ENCODE measurements around the gene CCDC183. TPM values are rescaled to one million over a fixed set of nuclear protein-coding genes. Genes with fewer than 3 reads are reported as not detected.

CCDC183 gene
- polyA plus RNA-seq, 1 donor from 2014 or later: 5.5 TPM

DNA sequence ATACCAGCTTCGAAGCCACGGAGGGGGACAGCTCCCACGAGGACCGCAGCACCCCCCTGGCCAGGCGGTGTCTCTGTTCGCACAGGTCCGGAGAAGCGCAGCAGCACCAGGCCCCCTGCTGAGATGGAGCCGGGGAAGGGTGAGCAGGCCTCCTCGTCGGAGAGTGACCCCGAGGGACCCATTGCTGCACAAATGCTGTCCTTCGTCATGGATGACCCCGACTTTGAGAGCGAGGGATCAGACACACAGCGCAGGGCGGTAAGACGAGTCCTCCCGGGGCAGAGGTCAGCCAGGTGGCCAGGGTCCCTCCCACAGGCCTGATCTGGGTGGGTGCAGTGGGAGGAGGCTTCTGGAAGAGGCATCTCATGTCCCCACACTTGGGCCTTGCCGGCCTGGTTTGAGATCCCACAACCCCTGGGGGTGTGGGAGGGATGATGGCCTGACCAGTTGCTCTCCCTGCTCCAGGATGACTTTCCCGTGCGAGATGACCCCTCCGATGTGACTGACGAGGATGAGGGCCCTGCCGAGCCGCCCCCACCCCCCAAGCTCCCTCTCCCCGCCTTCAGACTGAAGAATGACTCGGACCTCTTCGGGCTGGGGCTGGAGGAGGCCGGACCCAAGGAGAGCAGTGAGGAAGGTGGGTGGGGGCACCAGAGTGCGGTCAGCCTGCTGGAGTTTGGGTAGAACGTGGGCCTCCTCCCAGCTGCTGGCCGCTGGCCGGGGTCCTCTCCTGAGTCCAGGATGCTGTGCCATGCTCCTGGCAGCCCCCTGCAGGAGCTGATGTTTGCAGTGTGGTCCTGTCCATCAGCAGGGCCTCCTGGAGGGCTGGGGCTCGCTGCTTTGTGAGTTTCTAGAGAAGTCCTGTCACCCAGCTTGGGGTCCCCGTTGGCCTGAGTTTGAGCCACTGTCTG is 43.3 kb downstream of the CCDC183 start:
- H3K27ac ChIP-seq (ENCODE audit: low read length): no peak overlapping the region
- H3K4me3 ChIP-seq (ENCODE audit: low read length): no peak overlapping the region
- H2AFZ ChIP-seq (ENCODE audit: low read depth, low read length): no peak overlapping the region
- no peaks in the 10 kb centered on the region for H3F3A ChIP-seq (ENCODE audit: insufficient read depth, low read length, poor library complexity, severe bottlenecking)
- H3K9me3 ChIP-seq (ENCODE audit: low read length): no peaks in the 10 kb centered on the region
- H4K20me1 ChIP-seq (ENCODE audit: insufficient read depth): no peaks in the 10 kb centered on the region
- no peaks in the 10 kb centered on the region for H3K79me2 ChIP-seq (replicated peaks; ENCODE audit: insufficient read depth, low read length)
- TF ChIP-seq, protein P1, sequence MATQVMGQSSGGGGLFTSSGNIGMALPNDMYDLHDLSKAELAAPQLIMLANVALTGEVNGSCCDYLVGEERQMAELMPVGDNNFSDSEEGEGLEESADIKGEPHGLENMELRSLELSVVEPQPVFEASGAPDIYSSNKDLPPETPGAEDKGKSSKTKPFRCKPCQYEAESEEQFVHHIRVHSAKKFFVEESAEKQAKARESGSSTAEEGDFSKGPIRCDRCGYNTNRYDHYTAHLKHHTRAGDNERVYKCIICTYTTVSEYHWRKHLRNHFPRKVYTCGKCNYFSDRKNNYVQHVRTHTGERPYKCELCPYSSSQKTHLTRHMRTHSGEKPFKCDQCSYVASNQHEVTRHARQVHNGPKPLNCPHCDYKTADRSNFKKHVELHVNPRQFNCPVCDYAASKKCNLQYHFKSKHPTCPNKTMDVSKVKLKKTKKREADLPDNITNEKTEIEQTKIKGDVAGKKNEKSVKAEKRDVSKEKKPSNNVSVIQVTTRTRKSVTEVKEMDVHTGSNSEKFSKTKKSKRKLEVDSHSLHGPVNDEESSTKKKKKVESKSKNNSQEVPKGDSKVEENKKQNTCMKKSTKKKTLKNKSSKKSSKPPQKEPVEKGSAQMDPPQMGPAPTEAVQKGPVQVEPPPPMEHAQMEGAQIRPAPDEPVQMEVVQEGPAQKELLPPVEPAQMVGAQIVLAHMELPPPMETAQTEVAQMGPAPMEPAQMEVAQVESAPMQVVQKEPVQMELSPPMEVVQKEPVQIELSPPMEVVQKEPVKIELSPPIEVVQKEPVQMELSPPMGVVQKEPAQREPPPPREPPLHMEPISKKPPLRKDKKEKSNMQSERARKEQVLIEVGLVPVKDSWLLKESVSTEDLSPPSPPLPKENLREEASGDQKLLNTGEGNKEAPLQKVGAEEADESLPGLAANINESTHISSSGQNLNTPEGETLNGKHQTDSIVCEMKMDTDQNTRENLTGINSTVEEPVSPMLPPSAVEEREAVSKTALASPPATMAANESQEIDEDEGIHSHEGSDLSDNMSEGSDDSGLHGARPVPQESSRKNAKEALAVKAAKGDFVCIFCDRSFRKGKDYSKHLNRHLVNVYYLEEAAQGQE (IDR thresholded peaks at IDR 0.05; ENCODE audit: borderline replicate concordance): no peak
- TF ChIP-seq TAF1 (IDR thresholded peaks at IDR 0.05; ENCODE audit: low read depth) (no peak), RAD21 (conservative IDR thresholded peaks at IDR 0.05) (no peak), POLR2AphosphoS5 (IDR thresholded peaks at IDR 0.05) (no peak), EZH2 (IDR thresholded peaks at IDR 0.05; ENCODE audit: borderline replicate concordance, insufficient read depth, low read length, poor library complexity, severe bottlenecking) (no peak)
- TF ChIP-seq, protein P2, sequence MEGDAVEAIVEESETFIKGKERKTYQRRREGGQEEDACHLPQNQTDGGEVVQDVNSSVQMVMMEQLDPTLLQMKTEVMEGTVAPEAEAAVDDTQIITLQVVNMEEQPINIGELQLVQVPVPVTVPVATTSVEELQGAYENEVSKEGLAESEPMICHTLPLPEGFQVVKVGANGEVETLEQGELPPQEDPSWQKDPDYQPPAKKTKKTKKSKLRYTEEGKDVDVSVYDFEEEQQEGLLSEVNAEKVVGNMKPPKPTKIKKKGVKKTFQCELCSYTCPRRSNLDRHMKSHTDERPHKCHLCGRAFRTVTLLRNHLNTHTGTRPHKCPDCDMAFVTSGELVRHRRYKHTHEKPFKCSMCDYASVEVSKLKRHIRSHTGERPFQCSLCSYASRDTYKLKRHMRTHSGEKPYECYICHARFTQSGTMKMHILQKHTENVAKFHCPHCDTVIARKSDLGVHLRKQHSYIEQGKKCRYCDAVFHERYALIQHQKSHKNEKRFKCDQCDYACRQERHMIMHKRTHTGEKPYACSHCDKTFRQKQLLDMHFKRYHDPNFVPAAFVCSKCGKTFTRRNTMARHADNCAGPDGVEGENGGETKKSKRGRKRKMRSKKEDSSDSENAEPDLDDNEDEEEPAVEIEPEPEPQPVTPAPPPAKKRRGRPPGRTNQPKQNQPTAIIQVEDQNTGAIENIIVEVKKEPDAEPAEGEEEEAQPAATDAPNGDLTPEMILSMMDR (IDR thresholded peaks at IDR 0.05; ENCODE audit: poor library complexity, severe bottlenecking): no peak
- H3K27me3 ChIP-seq (ENCODE audit: insufficient read depth, low read depth, low read length): no peaks in the 10 kb centered on the region
- no peaks in the 10 kb centered on the region for H3K9me2 ChIP-seq (ENCODE audit: insufficient read depth, low read length)
- no peak overlapping the region for H3K4me2 ChIP-seq (ENCODE audit: low read length)
- no peak overlapping the region for H3K9ac ChIP-seq (ENCODE audit: low read length)
- no peaks in the 10 kb centered on the region for H3K36me3 ChIP-seq (ENCODE audit: insufficient read depth, low read length)

DNA sequence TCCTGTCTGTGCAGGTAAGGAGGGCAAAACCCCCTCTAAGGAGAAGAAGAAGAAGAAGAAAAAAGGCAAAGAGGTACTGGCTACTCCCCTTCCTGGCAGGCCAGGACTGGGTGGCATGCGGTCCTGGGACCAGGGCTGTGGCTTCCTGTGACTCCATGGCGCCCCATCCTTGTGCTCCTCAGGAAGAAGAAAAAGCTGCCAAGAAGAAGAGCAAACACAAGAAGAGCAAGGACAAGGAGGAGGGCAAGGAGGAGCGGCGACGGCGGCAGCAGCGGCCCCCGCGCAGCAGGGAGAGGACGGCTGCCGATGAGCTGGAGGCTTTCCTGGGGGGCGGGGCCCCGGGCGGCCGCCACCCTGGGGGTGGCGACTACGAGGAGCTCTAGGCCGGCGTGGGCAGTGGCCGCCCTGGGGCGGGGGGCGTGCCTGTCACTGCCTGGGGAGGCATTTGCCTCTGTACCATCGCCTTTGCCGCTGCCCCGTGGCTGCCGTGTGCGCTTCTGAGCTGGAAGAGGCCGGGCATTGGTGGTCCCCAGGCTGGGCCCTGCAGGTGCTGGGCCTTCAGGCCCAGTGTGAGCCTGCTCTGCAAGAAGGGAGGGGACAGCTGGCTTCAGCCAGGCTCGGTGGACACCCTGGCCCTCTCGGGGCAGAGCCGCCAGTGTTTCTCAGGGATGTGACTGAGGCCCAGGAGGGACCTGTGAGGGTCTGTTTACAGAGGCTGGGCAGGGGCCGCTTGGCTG is 44.2 kb downstream of the CCDC183 start:
- no peaks in the 10 kb centered on the region for H3K36me3 ChIP-seq (ENCODE audit: insufficient read depth, low read length)
- no peaks in the 10 kb centered on the region for H3F3A ChIP-seq (ENCODE audit: insufficient read depth, low read length, poor library complexity, severe bottlenecking)
- TF ChIP-seq, protein P2 (IDR thresholded peaks at IDR 0.05; ENCODE audit: poor library complexity, severe bottlenecking): no peak
- no peak for TF ChIP-seq POLR2AphosphoS5 (IDR thresholded peaks at IDR 0.05)
- no peak for TF ChIP-seq EP300 (conservative IDR thresholded peaks at IDR 0.05; ENCODE audit: poor library complexity, severe bottlenecking)
- TF ChIP-seq, protein P1 (IDR thresholded peaks at IDR 0.05; ENCODE audit: borderline replicate concordance): no peak
- no peak for TF ChIP-seq SMC3 (conservative IDR thresholded peaks at IDR 0.05; ENCODE audit: poor library complexity)
- TF ChIP-seq EZH2 (IDR thresholded peaks at IDR 0.05; ENCODE audit: borderline replicate concordance, insufficient read depth, low read length, poor library complexity, severe bottlenecking): no peak
- TF ChIP-seq TAF1 (IDR thresholded peaks at IDR 0.05; ENCODE audit: low read depth): no peak
- TF ChIP-seq MXI1 (conservative IDR thresholded peaks at IDR 0.05; ENCODE audit: poor library complexity, severe bottlenecking): no peak
- no peak for TF ChIP-seq RAD21 (conservative IDR thresholded peaks at IDR 0.05)
- H4K20me1 ChIP-seq (ENCODE audit: insufficient read depth): no peaks in the 10 kb centered on the region
- H3K27me3 ChIP-seq (ENCODE audit: insufficient read depth, low read depth, low read length): no peaks in the 10 kb centered on the region
- H3K79me2 ChIP-seq (replicated peaks; ENCODE audit: insufficient read depth, low read length): no peaks in the 10 kb centered on the region
- no peak overlapping the region for H2AFZ ChIP-seq (ENCODE audit: low read depth, low read length)
- H3K4me3 ChIP-seq (ENCODE audit: low read length): no peak overlapping the region
- no peaks in the 10 kb centered on the region for H3K9me2 ChIP-seq (ENCODE audit: insufficient read depth, low read length)
- H3K4me2 ChIP-seq (ENCODE audit: low read length): no peak overlapping the region
- no peak overlapping the region for H3K27ac ChIP-seq (ENCODE audit: low read length)
- H3K9me3 ChIP-seq (ENCODE audit: low read length): no peaks in the 10 kb centered on the region
- H3K9ac ChIP-seq (ENCODE audit: low read length): no peak overlapping the region

Data from neural cell (in vitro differentiated cells).